GM23248 (cell line): ENCODE results near the gene SPCS1.

ENCODE experiments used
- EZH2 ChIP-seq: fragments of 200-600 bp; sonication (generic); IDR thresholded peaks from 2 replicates; pipeline ENCODE4 v1.6.1; 2018; ENCODE audit warnings: antibody characterized with exemption, mild to moderate bottlenecking; ENCODE audit not compliant: insufficient read depth, poor library complexity, severe bottlenecking
- EZH2phosphoT487 ChIP-seq: fragments of 200-600 bp; sonication (generic); IDR thresholded peaks from 2 replicates; pipeline ENCODE4 v1.6.1; 2018; ENCODE audit warnings: antibody characterized with exemption, moderate library complexity, mild to moderate bottlenecking, low read depth; ENCODE audit not compliant: insufficient read depth

DNA sequence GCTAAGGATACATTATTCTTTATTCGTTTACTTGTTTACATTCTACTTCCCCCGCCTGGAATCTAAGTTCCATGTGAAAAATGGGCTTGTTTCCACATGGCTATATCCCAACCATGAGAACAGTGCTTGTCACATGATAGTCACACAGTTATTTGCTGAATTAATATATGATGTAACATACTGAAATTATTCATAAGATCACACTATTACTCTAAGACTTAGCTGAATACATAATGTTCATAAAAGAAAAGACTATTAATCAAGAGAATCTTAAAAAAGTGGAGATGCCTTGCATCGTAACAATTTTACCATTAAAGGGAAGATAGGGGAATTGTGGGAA lies 26.7 kb upstream of the SPCS1 start:
- TF ChIP-seq EZH2: no peak
- TF ChIP-seq EZH2phosphoT487: no peak
